Immature natural killer cell (primary cell): ENCODE data around the gene ENHO. TPM values are rescaled to one million over a fixed set of nuclear protein-coding genes. Genes with fewer than 3 reads are reported as not detected.

Source experiments
- DNase-seq, 3 donors: peaks; one replicate each; pipeline ENCODE4 v3.0.0; 2022; ENCODE audit warnings: mixed read lengths in 1 of 3
- H3K27ac Mint-ChIP-seq, 6 donors: one replicate each; pipeline ENCODE4 v1.8.0; 2020; ENCODE audit warnings: mixed read lengths in 6 of 6, mild to moderate bottlenecking in 5 of 6, inconsistent platforms in 4 of 6, moderate library complexity in 3 of 6
- H3K27me3 Mint-ChIP-seq, 3 donors: one replicate each; pipeline ENCODE4 v1.8.0; 2020 to 2021; ENCODE audit warnings: low read depth in 3 of 3, mild to moderate bottlenecking in 3 of 3, mixed read lengths in 3 of 3, moderate library complexity in 3 of 3, inconsistent platforms in 1 of 3
- H3K36me3 Mint-ChIP-seq, 3 donors: one replicate each; pipeline ENCODE4 v1.8.0; 2020; ENCODE audit warnings: mixed read lengths in 3 of 3, inconsistent platforms in 2 of 3, mild to moderate bottlenecking in 2 of 3
- H3K4me1 Mint-ChIP-seq, 2 donors: one replicate each; pipeline ENCODE4 v1.8.0; 2020; ENCODE audit warnings: inconsistent platforms in 2 of 2, mild to moderate bottlenecking in 2 of 2, mixed read lengths in 2 of 2, moderate library complexity in 1 of 2
- H3K4me3 Mint-ChIP-seq, 5 donors: one replicate each; pipeline ENCODE4 v1.8.0; 2020; ENCODE audit warnings: mild to moderate bottlenecking in 5 of 5, mixed read lengths in 5 of 5, inconsistent platforms in 3 of 5, moderate library complexity in 3 of 5
- H3K9me3 Mint-ChIP-seq, 6 donors: one replicate each; pipeline ENCODE4 v1.8.0; 2020; ENCODE audit warnings: mild to moderate bottlenecking in 6 of 6, mixed read lengths in 6 of 6, inconsistent platforms in 4 of 6, moderate library complexity in 3 of 6
- polyA plus RNA-seq, 3 donors: library from polyadenylated mRNA; unstranded; fragments of 300-500 nt; fragmentation: Illumina TruSeq; gene quantifications; one replicate each; pipeline ENCODE4 v1.2.3, GENCODE V29; 2021

ENHO gene
- 10 to 100 TPM in 1 of 3 donors, 1 to 10 TPM in 1, under 1 TPM in 1; 1.00 to 11.3 (median 9.2) TPM for polyA plus RNA-seq

DNA sequence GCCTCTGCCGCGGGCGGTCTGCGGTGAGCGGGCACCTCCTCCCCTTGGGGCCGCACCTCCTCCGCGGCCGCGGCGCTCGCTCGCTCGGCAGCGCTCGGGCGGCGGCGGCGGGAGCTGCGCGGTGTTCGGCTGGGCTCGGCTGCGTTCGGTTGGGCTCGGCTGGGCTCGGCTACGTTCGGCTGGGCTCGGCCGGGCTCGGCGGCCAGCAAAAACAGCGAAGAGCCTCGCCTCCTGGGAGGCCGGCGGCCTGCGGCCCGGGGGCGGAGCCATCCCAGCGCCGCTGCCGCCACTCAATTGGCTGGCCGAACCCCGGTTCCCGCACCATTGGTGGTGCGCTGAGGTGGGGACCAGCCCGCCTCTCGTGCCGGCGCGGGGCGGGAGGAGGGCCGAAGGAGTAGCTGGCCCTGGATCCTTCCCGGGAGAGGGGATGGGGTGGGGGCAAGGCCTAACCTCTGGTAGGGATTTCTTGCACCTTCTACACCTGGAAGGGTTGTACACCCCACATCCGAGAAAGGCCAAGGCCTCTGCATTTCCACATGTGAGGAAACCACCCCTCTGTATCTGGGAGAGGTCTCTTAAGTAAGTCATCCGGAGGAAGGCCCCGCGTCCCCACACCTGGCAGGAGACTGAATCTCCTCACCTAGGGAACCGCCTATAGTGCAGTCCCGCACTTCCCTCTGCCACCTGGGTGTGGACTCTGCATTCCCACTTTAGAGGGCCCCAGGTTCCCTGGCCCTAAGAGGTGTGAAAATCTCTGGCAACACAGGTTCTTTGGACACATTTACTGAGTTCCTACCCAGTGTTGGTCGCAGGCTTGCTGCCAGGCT lies at the start of gene ENHO:
TSS of gene ENHO (minus strand) at position 20 of the 827 bp plus-strand sequence. CDS start 1,295 bp downstream, outside the sequence.
- peak within 1 kb of the TSS; percentile 12 to 74 (median 26) for H3K27ac Mint-ChIP-seq
- no peaks in the 10 kb centered on the region for H3K36me3 Mint-ChIP-seq
- H3K9me3 Mint-ChIP-seq, result no peaks in the 10 kb centered on the region
- H3K4me3 Mint-ChIP-seq, result peak within 1 kb of the TSS; percentile 74 to 83 (median 81)
- peaks cover 9 to 14% of the 10 kb centered on the region in 2 donors for H3K4me1 Mint-ChIP-seq
- DNase-seq, result peak; percentile 92 to 94 (median 93)
- peaks cover 6 to 15% (median 8%) of the 10 kb centered on the region in 3 donors for H3K27me3 Mint-ChIP-seq

DNA sequence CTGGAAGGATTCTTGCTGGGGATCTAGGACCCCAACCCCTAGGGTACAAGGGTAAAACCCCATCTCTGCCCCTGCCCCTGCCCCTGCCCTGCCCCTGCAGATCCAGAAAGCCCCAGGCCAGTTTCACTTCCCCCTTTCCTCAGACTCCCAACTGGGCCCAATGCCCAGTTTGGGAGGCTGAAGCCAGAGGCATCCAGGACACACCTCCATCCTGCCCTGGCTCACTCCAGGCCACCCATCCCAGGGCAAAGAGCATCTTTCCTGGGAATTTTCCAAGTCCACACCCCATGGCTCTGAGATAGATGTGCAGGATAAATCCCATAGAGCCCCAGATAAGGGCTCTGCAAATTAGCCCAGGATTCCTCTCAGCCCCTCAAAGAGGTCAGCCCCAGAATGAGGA lies 49.3 kb upstream of the ENHO start:
- H3K36me3 Mint-ChIP-seq, result no peaks in the 10 kb centered on the region
- no peak overlapping the region for H3K27ac Mint-ChIP-seq
- peaks cover 5 to 23% (median 18%) of the 10 kb centered on the region in 3 donors for H3K27me3 Mint-ChIP-seq
- no peak for DNase-seq
- peaks cover 0 to under 1% (median 0%) of the 10 kb centered on the region in 6 donors for H3K9me3 Mint-ChIP-seq
- no peak overlapping the region for H3K4me3 Mint-ChIP-seq
- peaks cover 0 to 3% of the 10 kb centered on the region in 2 donors for H3K4me1 Mint-ChIP-seq

DNA sequence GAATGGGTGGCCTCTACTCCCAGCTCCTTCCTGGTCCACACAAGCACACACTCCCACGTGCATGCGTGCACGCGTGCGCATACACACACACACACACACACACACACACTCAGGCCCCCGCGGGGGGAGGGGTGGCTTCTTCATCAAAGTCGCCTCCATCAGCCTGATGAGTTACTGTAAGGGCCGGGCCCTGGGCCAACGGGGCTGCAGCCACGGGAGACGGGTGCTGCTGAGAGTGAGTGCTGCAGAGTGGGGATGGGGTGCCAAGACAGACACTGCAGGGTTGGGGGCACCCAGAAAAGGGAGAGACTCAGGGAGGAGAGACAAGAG lies 48.7 kb upstream of the ENHO start:
- no peak overlapping the region for H3K27ac Mint-ChIP-seq
- no peak overlapping the region for H3K4me3 Mint-ChIP-seq
- no peak for DNase-seq
- peaks cover 6 to 22% (median 18%) of the 10 kb centered on the region in 3 donors for H3K27me3 Mint-ChIP-seq
- H3K4me1 Mint-ChIP-seq, result no peaks in the 10 kb centered on the region
- H3K36me3 Mint-ChIP-seq, result no peaks in the 10 kb centered on the region
- H3K9me3 Mint-ChIP-seq, result no peaks in the 10 kb centered on the region

DNA sequence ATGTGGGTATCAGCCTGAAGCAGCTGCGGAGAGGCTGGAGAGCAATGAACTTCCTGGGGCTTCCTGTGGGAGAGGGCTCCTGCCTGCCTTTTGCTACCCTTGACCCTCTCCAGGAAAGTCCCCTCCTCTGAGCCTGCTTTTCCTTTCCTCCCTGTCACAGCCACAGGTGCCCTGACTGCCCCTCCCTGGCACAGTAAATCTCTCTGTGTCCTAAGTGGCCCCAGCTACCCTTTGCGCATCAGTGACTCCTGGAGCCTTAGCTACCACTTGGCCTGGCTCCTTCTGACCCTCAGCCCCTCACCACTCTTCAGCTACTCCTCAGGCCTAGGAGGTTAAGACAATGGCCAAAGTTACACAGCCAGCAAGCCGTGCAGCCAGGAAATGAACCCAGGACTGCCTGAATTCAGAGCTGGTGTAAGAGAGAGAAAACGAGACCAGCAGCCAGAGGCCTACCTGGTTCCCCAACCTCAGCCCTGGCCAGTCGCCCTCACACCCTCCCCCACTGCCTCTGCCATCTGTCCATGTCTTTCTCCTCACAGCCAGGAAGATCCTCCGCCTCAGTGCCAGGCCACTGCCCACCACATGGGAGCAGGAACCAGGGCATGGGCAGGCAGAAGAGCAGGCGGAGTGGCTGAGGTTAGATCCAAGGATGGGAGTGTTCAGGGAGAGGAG lies 48.2 kb upstream of the ENHO start:
- no peaks in the 10 kb centered on the region for H3K36me3 Mint-ChIP-seq

DNA sequence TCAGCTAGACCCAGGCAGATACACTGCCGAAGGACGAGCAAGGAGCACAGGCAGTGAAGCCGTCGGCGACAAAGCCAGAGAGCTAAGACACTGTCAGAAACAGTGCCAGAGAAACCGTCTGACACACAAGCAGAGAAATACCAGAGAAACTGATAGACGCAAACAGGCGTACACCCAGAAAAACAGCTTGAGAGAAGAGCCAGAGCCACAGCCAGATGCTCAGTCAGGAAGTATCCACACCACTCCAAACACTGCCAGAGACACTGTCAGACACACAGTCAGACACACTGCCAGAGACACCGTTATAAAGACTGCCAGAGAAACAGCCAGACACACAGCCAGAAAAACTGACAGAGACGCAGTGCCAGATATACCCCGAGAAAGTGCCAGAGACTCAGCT lies 47.6 kb upstream of the ENHO start:
- Mint-ChIP-seq H3K4me1 (no peaks in the 10 kb centered on the region), H3K27me3 (peaks cover 7 to 14% (median 10%) of the 10 kb centered on the region in 3 donors), H3K4me3 (no peak overlapping the region), H3K9me3 (no peaks in the 10 kb centered on the region), H3K36me3 (no peaks in the 10 kb centered on the region), H3K27ac (no peak overlapping the region)
- no peak for DNase-seq

More for the DNA sequence above, 48.2 kb upstream of the ENHO start:
- Mint-ChIP-seq H3K9me3 (no peaks in the 10 kb centered on the region), H3K4me3 (no peak overlapping the region), H3K4me1 (no peaks in the 10 kb centered on the region), H3K27ac (no peak overlapping the region), H3K27me3 (peaks cover 7 to 17% (median 13%) of the 10 kb centered on the region in 3 donors)
- DNase-seq, result no peak

DNA sequence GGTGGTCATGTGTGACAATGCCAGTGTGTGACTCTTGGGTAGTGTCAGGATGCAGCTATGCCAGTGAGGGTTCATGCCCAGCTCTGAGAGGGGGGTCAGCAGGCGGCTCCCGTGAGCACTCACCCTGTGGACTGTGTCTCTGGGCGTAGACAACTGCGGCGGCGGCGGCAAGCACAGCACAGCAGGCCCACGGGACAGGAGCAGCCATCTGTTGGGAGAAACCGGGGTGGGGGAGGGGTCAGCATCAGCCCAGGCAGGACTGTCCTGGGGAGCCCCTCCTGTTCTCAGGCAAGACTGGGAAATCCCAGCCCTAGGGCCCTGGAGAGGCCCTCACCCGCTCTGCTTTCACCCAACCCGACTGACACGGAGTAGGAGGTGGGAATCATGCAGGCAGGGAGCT lies 46.0 kb upstream of the ENHO start:
- no peak for DNase-seq
- Mint-ChIP-seq H3K9me3 (no peaks in the 10 kb centered on the region), H3K27ac (no peak overlapping the region), H3K36me3 (no peaks in the 10 kb centered on the region), H3K4me3 (no peak overlapping the region), H3K27me3 (peaks cover 8 to 20% (median 9%) of the 10 kb centered on the region in 3 donors), H3K4me1 (no peaks in the 10 kb centered on the region)

DNA sequence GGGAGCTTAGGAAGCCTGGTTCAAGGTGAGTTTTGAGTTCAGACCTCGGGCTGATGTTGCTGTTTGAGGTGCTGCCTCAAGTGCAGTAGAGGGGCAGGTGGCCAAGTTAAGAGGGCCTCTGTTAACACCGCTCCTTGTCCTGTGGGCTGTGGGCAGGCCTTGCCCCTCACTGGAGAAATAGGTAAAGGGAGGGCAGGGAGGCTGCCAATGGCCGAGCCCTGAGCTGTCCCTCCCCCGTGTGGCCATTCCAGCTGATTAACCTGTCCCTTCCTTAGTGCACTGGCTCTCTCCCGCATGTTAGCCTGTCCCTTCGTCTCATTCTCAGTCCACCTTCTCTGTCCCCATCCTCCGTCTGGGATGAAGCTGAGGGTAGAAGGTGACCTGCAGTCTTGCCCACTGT lies 45.3 kb upstream of the ENHO start:
- no peak overlapping the region for H3K4me3 Mint-ChIP-seq
- no peaks in the 10 kb centered on the region for H3K36me3 Mint-ChIP-seq
- no peaks in the 10 kb centered on the region for H3K4me1 Mint-ChIP-seq
- H3K27ac Mint-ChIP-seq, result no peak overlapping the region
- DNase-seq, result no peak
- H3K9me3 Mint-ChIP-seq, result no peaks in the 10 kb centered on the region
- H3K27me3 Mint-ChIP-seq, result peaks cover 7 to 24% (median 11%) of the 10 kb centered on the region in 3 donors

DNA sequence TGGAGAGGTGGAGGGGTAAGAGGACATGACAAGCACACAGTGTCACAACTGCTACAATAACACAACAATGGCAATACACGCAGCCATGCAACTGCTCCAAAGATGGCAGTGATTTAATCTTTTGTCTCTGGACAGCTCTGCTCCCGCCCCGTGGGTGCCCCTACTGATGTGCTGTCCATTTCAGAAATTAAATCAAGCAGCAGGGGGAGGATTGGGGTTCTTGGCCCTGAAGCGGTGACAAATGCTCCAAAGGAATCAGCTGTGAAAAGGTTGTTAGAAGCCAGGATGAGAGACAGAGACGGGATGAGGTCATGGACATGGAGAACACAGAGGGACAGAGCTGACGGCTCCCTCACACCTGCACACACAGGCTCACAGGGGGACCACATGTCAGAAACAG lies 44.2 kb upstream of the ENHO start:
- no peak overlapping the region for H3K4me3 Mint-ChIP-seq
- H3K36me3 Mint-ChIP-seq, result no peaks in the 10 kb centered on the region
- H3K27ac Mint-ChIP-seq, result no peak overlapping the region
- no peak for DNase-seq
- no peaks in the 10 kb centered on the region for H3K4me1 Mint-ChIP-seq
- no peaks in the 10 kb centered on the region for H3K9me3 Mint-ChIP-seq
- peaks cover 7 to 26% (median 11%) of the 10 kb centered on the region in 3 donors for H3K27me3 Mint-ChIP-seq

DNA sequence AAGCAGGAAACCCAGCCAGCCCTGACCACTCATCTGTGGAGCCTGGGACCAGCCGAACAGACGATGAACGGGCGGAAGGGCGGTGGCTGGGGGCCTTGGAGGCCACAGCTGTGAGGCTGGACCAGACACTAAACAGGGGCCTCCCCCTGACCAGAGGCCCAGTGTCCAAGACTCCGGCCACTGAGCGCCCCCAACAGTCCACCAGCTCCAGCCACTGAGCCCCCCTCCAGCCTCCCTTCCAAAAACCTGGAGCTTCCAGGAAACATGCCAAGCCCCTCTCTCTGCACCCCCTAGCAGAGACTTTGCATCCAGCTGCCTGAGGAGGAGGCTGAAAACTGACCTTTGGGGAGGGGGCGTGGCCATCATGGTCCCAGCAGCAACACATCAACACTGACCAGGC lies 43.5 kb upstream of the ENHO start:
- peaks cover 7 to 26% (median 11%) of the 10 kb centered on the region in 3 donors for H3K27me3 Mint-ChIP-seq

DNA sequence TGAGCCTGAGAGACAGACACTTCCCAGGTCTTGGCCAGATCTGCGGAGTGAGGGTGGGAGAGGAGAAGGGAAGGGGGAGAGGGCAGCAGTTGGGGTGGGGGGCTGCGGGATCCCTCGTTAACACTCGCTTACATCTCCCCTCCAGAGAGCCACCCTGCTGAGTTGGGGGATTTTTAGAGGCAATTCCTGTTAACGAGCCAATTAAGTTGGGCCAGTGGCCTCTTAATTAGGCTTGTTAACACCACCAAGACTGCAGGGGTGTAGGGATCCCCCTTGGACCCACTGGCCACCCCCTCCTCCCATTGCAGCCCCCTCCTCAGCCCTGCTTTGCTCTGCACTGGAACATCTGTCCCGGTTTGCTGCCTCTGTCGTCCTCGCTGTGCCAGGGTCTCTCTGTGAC lies 43.1 kb upstream of the ENHO start:
- Mint-ChIP-seq H3K27ac (no peak overlapping the region), H3K27me3 (peaks cover 10 to 26% (median 13%) of the 10 kb centered on the region in 3 donors), H3K9me3 (peaks cover 0 to 2% (median 0%) of the 10 kb centered on the region in 6 donors), H3K4me1 (no peaks in the 10 kb centered on the region), H3K36me3 (no peaks in the 10 kb centered on the region), H3K4me3 (no peak overlapping the region)
- no peak for DNase-seq

More for the DNA sequence above, 43.5 kb upstream of the ENHO start:
- H3K36me3 Mint-ChIP-seq, result no peaks in the 10 kb centered on the region
- DNase-seq, result no peak
- H3K4me3 Mint-ChIP-seq, result no peak overlapping the region
- H3K9me3 Mint-ChIP-seq, result peaks cover 0 to 2% (median 0%) of the 10 kb centered on the region in 6 donors
- no peaks in the 10 kb centered on the region for H3K4me1 Mint-ChIP-seq
- no peak overlapping the region for H3K27ac Mint-ChIP-seq

DNA sequence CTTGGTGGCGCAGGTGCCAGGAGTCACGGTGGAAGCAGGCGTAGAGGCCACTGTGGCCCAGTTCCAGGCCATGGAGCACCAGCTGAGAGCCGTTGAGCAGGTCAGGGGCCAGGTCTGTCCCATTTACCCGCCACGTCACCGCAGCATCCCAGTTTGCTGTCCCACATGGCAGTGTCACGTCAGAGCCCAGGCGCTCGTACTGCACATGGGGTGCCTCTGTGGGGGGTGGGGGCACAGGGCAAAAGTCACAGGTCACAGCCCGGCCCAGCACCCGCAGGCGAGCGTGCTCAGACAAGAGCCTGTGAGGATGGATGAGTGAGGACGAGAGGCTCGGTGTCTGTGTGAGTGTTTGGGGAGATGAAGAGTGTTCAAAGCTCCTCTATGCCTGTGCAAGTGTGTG lies 41.8 kb upstream of the ENHO start:
- H3K27ac Mint-ChIP-seq, result no peak overlapping the region
- peaks cover 11 to 27% (median 12%) of the 10 kb centered on the region in 3 donors for H3K27me3 Mint-ChIP-seq
- DNase-seq, result no peak
- H3K36me3 Mint-ChIP-seq, result peaks cover 0 to 4% (median 0%) of the 10 kb centered on the region in 3 donors
- H3K9me3 Mint-ChIP-seq, result peaks cover 0 to 2% (median 0%) of the 10 kb centered on the region in 6 donors
- H3K4me3 Mint-ChIP-seq, result no peak overlapping the region
- H3K4me1 Mint-ChIP-seq, result no peaks in the 10 kb centered on the region

DNA sequence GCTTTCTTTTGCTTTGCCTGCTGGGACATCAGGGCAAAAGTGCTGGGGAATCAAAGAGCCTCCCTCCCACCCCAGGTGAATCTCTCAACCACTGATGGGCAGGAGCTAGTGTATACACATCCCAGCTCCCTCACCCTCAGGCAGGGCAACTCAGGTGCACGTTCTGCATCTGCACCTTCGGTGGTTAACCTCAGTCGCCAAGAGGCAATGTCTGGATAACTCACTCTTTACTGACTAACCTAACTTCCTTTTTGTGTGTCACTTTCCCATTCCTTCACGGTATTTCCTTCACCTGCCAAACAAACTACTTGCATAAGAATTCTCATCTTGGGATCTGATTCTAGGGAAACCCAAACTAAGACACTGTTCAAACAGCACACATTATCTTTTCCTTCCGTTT lies 40.5 kb upstream of the ENHO start:
- Mint-ChIP-seq H3K9me3 (peaks cover 0 to 2% (median 0%) of the 10 kb centered on the region in 6 donors), H3K27ac (no peak overlapping the region), H3K36me3 (peaks cover 0 to 4% (median 0%) of the 10 kb centered on the region in 3 donors), H3K27me3 (peaks cover 10 to 25% (median 17%) of the 10 kb centered on the region in 3 donors), H3K4me3 (no peak overlapping the region), H3K4me1 (no peaks in the 10 kb centered on the region)
- no peak for DNase-seq

DNA sequence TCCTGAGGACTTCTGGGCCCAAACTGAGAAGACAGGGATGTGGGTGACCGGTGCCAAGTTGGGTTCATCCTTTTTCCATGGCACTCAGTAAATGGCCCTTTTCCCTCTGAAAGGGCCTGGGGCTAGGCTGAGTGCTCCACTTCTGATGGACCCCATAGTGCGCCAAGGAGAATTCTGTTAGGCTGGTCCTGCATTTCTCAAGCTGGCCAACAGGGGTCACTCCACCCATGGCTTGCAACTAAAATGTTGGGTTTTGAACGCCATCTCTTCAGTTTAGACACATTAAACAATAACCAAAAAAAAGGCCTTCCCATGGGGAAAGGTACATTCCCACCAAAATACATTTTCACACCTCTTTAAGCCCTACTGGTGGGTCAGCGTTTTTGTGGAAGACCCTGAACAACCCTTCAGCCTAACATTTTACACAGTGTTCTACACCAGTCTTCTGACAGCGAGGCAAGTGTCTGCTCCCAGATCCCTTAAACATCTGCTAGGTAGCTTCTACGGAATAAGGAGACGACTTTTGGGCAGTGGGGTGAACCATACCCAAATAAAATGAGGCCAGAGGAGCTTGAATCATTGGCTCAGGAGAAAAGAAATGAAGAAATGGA lies 39.5 kb upstream of the ENHO start:
- no peak overlapping the region for H3K4me3 Mint-ChIP-seq

More for the DNA sequence above, 39.5 kb upstream of the ENHO start:
- Mint-ChIP-seq H3K36me3 (peaks cover 0 to 4% (median 0%) of the 10 kb centered on the region in 3 donors), H3K27me3 (peaks cover 10 to 24% (median 17%) of the 10 kb centered on the region in 3 donors), H3K4me1 (no peaks in the 10 kb centered on the region), H3K9me3 (peaks cover 0 to 2% (median 0%) of the 10 kb centered on the region in 6 donors), H3K27ac (no peak overlapping the region)
- DNase-seq, result no peak
